Measurements from ENCODE around the gene UNC13B.

DNA sequence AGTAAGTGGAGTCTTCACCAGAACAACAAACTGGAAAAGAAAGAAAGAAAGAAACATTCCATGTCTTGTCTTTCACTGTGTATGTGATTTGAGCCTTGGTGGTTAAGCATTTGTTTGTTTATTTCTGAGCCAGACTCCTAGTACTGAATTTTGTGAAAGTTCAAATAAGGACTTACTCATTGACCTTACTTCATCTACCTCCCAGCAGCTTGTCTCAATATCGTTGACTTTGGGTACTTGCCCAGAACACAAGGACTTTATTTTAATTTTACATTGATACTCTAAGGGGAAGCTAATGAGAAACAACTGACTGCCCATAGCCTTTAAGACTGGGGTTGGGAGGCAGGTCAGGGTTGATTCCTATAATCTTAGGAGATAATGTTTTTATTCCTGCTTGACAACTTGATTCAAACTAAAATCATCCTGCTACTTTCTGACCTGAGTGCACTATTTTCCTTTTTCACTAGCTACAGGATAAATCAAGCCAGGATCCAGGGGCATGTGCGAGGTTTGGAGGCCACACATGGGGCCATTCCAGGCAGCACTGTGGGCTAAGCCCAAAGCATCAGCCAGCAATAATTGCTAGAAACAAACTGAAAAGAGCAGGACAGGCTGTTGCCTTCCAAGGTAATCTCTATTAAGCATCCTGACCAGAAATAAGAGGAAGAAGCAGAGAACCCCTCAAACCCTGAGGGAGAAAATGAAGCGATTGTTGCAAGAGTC lies 189.2 kb downstream of the UNC13B start:
- TF ChIP-seq CTBP1 (IDR thresholded peaks at IDR 0.05; ENCODE audit: borderline replicate concordance) (no peak), FOXM1 (IDR thresholded peaks at IDR 0.05; ENCODE audit: borderline replicate concordance) (no peak), TARDBP (IDR thresholded peaks at IDR 0.05) (no peak), ZNF384 (IDR thresholded peaks at IDR 0.05) (no peak), L3MBTL2 (conservative IDR thresholded peaks at IDR 0.05) (no peak), SP1 (IDR thresholded peaks at IDR 0.05) (no peak)
